OCI-LY1 (cell line): Measurements from ENCODE around the gene KCNT1.

Experiments
- H2AFZ ChIP-seq: fragments of 200-600 bp; sonication (generic), shearing (Covaris generic); 2 replicates; pipeline ENCODE4 v1.6.0; 2014; ENCODE audit warnings: antibody characterized with exemption, mild to moderate bottlenecking, low read length
- H3F3A ChIP-seq: fragments of 200-600 bp; sonication (generic), shearing (Covaris generic); 2 replicates; pipeline ENCODE4 v1.6.0; 2014; ENCODE audit warnings: mild to moderate bottlenecking, antibody characterized with exemption, low read length, moderate library complexity; ENCODE audit not compliant: insufficient read depth
- H3K27ac ChIP-seq: fragments of 200-600 bp; sonication (generic); 2 replicates; pipeline ENCODE4 v1.5.1; 2014; ENCODE audit warnings: low read length, mixed run types, mild to moderate bottlenecking, low read depth; ENCODE audit not compliant: poor library complexity, severe bottlenecking
- H3K27me3 ChIP-seq: fragments of 200-600 bp; sonication (generic); 2 replicates; pipeline ENCODE4 v1.6.0; 2014; ENCODE audit warnings: antibody characterized with exemption, mild to moderate bottlenecking, low read length, moderate library complexity; ENCODE audit not compliant: insufficient read depth
- H3K36me3 ChIP-seq: fragments of 200-600 bp; sonication (generic); 2 replicates; pipeline ENCODE4 v1.6.1; 2014; ENCODE audit warnings: mild to moderate bottlenecking, antibody characterized with exemption, low read length, moderate library complexity, mixed read lengths; ENCODE audit not compliant: insufficient read depth
- H3K4me1 ChIP-seq: fragments of 200-600 bp; sonication (generic); 2 replicates; pipeline ENCODE4 v1.5.1; 2014; ENCODE audit warnings: mild to moderate bottlenecking, low read length, moderate library complexity; ENCODE audit not compliant: insufficient read depth, severe bottlenecking
- H3K4me2 ChIP-seq: fragments of 200-600 bp; sonication (generic), shearing (Covaris generic); 2 replicates; pipeline ENCODE4 v1.6.1; 2014; ENCODE audit warnings: low read length
- H3K4me3 ChIP-seq: fragments of 200-600 bp; sonication (generic); 2 replicates; pipeline ENCODE4 v1.5.1; 2014; ENCODE audit warnings: low read length, low read depth, mild to moderate bottlenecking, mixed read lengths; ENCODE audit not compliant: poor library complexity, severe bottlenecking
- H3K79me2 ChIP-seq: fragments of 200-600 bp; shearing (Covaris generic); 2 replicates; pipeline ENCODE4 v1.6.1; 2016; ENCODE audit warnings: mixed run types, low read length, mixed read lengths; ENCODE audit not compliant: insufficient read depth
- H3K9ac ChIP-seq: fragments of 200-600 bp; sonication (generic), shearing (Covaris generic); 2 replicates; pipeline ENCODE4 v1.6.1; 2014; ENCODE audit warnings: mild to moderate bottlenecking, low read length, mixed read lengths
- H3K9me2 ChIP-seq: fragments of 200-600 bp; sonication (generic), shearing (Covaris generic); 2 replicates; pipeline ENCODE4 v1.6.1; 2014; ENCODE audit warnings: low read depth, mild to moderate bottlenecking, low read length, mixed read lengths
- H3K9me3 ChIP-seq: fragments of 200-600 bp; shearing (Covaris generic); 2 replicates; pipeline ENCODE4 v1.6.1; 2014; ENCODE audit warnings: low read length, mixed read lengths
- H4K20me1 ChIP-seq: fragments of 200-600 bp; sonication (generic), shearing (Covaris generic); 2 replicates; pipeline ENCODE4 v1.6.0; 2016; ENCODE audit warnings: mild to moderate bottlenecking, low read length; ENCODE audit not compliant: insufficient read depth
- CTCF ChIP-seq: fragments of 200-600 bp; sonication (generic), shearing (Covaris generic); IDR thresholded peaks from 2 replicates; pipeline ENCODE4 v1.5.1; 2017; ENCODE audit warnings: mild to moderate bottlenecking, antibody characterized with exemption, low read length, moderate library complexity, mixed read lengths
- EZH2 ChIP-seq: fragments of 200-600 bp; sonication (generic), shearing (Covaris generic); IDR thresholded peaks from 2 replicates; pipeline ENCODE4 v1.8.0; 2017; ENCODE audit warnings: borderline replicate concordance, mixed run types, mild to moderate bottlenecking, antibody characterized with exemption, low read length, moderate library complexity, mixed read lengths

Gene KCNT1

DNA sequence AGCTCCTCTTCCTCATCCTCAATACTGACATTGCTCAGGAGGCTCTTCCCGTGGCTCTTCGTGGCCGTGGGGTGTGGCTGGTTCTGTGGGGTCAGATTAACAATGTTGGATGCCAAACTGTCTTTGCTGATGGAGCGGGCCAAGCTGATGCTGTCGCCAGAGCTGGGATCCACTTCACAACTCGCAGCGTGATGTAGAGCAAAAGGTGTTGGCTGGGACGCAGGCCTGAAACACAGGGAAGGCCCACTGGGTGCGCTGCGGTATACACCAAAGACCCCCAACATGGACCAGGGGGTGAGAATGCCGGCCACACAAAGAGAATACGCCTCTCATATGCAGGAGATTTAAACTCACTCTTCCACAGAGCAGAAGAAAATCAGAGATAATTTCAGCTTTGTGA, 121.1 kb downstream of the KCNT1 start:
- Histone ChIP-seq H3K9ac (no peak overlapping the region), H2AFZ (no peak overlapping the region), H4K20me1 (no peaks in the 10 kb centered on the region), H3K9me2 (no peaks in the 10 kb centered on the region), H3F3A (no peaks in the 10 kb centered on the region), H3K4me3 (no peak overlapping the region), H3K36me3 (peaks cover 48% of the 10 kb centered on the region), H3K79me2 (no peaks in the 10 kb centered on the region), H3K27me3 (no peaks in the 10 kb centered on the region), H3K4me2 (no peak overlapping the region), H3K4me1 (no peaks in the 10 kb centered on the region), H3K27ac (no peak overlapping the region), H3K9me3 (no peaks in the 10 kb centered on the region)
- TF ChIP-seq EZH2 (no peak), CTCF (no peak)

- Histone ChIP-seq H3K4me3 (no peak overlapping the region), H4K20me1 (no peaks in the 10 kb centered on the region), H3K27ac (no peak overlapping the region), H3K9me2 (no peaks in the 10 kb centered on the region), H3K4me1 (no peaks in the 10 kb centered on the region), H3K79me2 (no peaks in the 10 kb centered on the region), H3K9me3 (no peaks in the 10 kb centered on the region), H3K9ac (no peak overlapping the region), H3F3A (no peaks in the 10 kb centered on the region), H2AFZ (no peak overlapping the region), H3K4me2 (no peak overlapping the region), H3K27me3 (no peaks in the 10 kb centered on the region), H3K36me3 (peaks cover 36% of the 10 kb centered on the region)
- TF ChIP-seq EZH2 = no peak
- TF ChIP-seq CTCF = no peak
Measured at GRCh38 chr9:135825435-135826187, 123.6 kb downstream of the KCNT1 start.

- no peaks in the 10 kb centered on the region for H3K79me2 ChIP-seq
- H3K9me2 ChIP-seq = no peaks in the 10 kb centered on the region
- no peaks in the 10 kb centered on the region for H3K27me3 ChIP-seq
- peaks cover 31% of the 10 kb centered on the region for H3K36me3 ChIP-seq
- H3K27ac ChIP-seq = no peak overlapping the region
- no peak overlapping the region for H3K4me3 ChIP-seq
- H3F3A ChIP-seq = no peaks in the 10 kb centered on the region
- H3K9ac ChIP-seq = no peak overlapping the region
- no peak overlapping the region for H3K4me2 ChIP-seq
- no peaks in the 10 kb centered on the region for H3K4me1 ChIP-seq
- H4K20me1 ChIP-seq = no peaks in the 10 kb centered on the region
- no peak for TF ChIP-seq EZH2
- no peaks in the 10 kb centered on the region for H3K9me3 ChIP-seq
- no peak overlapping the region for H2AFZ ChIP-seq
Measured at GRCh38 chr9:135826188-135826545, 124.2 kb downstream of the KCNT1 start.

DNA sequence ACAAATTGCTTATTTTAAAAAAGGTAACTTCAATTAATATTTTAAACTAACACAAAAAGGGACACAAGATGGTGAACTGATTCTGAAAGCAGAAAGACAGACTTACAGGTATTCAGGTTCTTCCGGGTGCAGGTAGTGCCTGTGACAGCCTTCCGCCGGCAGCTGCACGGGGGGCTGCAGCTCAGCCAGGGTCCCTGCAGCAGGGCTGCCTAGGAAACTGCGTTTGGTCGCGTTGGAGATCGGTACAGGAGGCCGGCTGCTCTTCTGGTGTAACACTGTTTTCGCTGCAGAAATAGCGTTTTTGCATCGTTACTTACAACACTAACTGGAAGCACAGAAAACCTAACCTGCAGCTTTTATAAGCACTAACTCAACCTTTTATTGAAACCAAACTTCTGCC, 125.3 kb downstream of the KCNT1 start:
- TF ChIP-seq EZH2 = no peak
- TF ChIP-seq CTCF = no peak
- Histone ChIP-seq H3K9ac (no peak overlapping the region), H3K27ac (no peak overlapping the region), H3K9me3 (no peaks in the 10 kb centered on the region), H4K20me1 (no peaks in the 10 kb centered on the region), H3K27me3 (no peaks in the 10 kb centered on the region), H3K4me3 (no peak overlapping the region), H3K4me2 (no peak overlapping the region), H3K36me3 (peaks cover 23% of the 10 kb centered on the region; the same call in 1 of the 2 replicates), H3F3A (no peaks in the 10 kb centered on the region), H3K79me2 (no peaks in the 10 kb centered on the region), H2AFZ (no peak overlapping the region), H3K4me1 (no peaks in the 10 kb centered on the region), H3K9me2 (no peaks in the 10 kb centered on the region)
